Measurements from ENCODE around the gene CHURC1. TPM values are rescaled to one million over a fixed set of nuclear protein-coding genes. Genes with fewer than 3 reads are reported as not detected.

The CHURC1 gene
- total RNA-seq, 1 experiment from 2014 or later, result 48.5 TPM

DNA sequence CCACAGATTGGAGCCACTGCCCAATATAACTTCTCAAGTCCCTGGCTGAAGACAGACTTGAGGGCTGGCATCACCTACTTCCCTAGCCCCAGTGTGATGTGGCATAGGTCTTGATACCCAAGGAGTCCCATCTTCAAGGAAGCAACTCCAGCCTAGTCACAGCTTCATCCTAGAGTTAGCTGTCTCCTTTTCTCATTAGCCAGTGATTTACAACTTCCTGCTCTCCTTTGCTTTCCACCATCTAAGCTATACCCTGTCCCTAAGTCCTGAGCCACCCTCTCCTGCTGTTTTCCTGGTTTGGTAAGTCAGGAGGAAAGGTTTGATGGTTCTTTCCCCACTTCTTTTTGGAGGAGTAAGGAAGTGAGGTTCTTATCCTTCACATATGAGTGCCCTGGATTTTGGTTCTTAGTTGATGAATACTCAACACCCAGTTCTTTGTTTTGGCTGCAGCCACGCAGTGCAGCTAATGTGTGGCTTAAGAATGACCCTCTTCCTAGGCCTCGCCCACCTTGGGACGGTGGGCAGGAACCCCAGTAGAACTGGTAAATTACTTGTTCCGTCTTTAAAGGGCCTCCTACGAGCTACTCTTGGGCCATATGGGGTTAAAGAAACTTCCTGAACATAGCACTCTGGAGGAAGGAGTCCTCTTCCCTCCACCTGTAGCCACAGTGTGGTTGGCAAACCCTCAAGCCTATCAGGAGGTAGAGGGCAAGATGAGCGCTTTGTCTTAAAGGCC lies 32.2 kb downstream of the CHURC1 start:
- Mint-ChIP-seq H3K27me3 (ENCODE audit: unreplicated experiment) (no peaks in the 10 kb centered on the region), H3K27ac (ENCODE audit: unreplicated experiment) (no peak overlapping the region), H3K4me1 (ENCODE audit: low read depth, unreplicated experiment) (peaks cover 23% of the 10 kb centered on the region), H3K4me3 (ENCODE audit: low read depth, unreplicated experiment) (no peak overlapping the region), H3K36me3 (ENCODE audit: insufficient read depth, unreplicated experiment) (peaks cover 29% of the 10 kb centered on the region), H3K9me3 (ENCODE audit: low read depth, unreplicated experiment) (no peaks in the 10 kb centered on the region)
- CTCF ChIA-PET, result no interaction called here
- TF ChIP-seq, protein P1, sequence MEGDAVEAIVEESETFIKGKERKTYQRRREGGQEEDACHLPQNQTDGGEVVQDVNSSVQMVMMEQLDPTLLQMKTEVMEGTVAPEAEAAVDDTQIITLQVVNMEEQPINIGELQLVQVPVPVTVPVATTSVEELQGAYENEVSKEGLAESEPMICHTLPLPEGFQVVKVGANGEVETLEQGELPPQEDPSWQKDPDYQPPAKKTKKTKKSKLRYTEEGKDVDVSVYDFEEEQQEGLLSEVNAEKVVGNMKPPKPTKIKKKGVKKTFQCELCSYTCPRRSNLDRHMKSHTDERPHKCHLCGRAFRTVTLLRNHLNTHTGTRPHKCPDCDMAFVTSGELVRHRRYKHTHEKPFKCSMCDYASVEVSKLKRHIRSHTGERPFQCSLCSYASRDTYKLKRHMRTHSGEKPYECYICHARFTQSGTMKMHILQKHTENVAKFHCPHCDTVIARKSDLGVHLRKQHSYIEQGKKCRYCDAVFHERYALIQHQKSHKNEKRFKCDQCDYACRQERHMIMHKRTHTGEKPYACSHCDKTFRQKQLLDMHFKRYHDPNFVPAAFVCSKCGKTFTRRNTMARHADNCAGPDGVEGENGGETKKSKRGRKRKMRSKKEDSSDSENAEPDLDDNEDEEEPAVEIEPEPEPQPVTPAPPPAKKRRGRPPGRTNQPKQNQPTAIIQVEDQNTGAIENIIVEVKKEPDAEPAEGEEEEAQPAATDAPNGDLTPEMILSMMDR (IDR thresholded peaks at IDR 0.05; ENCODE audit: unreplicated experiment), result no peak
- intact Hi-C loops (cut with micrococcal nuclease; ENCODE audit: unreplicated experiment), result no loop called here
- no peak for DNase-seq
- no TSS peak for BruUV-seq (replicated peaks)

DNA sequence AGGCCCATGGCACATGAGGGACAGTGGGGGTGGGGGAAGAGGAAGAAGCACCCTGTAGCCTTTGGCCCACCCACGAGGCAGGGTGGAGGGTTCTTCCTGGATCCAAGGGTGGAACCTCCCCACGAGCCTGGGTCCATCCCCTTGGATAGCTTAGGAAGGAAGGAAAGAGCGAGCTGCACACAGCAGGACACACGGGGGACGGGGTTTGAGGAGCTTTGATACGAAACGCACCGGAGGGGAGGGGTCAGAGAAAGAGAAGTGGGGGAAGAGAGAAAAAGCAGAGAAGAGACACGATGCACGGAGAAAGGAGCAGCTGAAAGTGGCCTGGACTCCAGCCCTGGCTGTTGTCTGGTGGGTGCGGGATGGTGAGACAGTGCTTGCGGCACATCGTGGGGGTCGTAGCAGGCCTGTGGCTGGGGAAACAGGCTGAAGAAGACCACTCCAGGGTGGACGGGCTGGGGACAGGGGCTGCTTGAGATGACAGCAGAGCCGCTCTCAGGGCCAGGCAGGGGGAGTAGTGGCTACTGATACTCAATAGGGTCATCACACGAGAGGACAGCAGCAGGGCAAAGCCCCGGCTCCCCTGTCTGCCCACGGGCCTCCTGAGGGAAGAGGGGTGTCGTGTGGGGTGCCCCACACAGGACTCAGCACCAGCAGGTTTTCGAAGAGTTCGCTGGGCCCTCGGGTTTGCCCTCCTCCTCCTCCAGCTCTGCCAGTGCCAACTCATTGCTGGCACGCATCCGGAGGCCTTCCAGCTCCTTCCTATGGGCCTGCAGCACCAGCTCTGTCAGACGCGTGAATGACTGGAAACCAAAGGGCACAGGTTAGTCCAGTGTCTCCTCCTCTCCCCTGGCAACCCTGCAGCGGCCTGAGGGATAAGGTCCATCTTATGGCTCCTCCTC lies 33.7 kb downstream of the CHURC1 start:
- Mint-ChIP-seq H3K4me3 (ENCODE audit: low read depth, unreplicated experiment) (no peak overlapping the region), H3K4me1 (ENCODE audit: low read depth, unreplicated experiment) (peaks cover 18% of the 10 kb centered on the region), H3K36me3 (ENCODE audit: insufficient read depth, unreplicated experiment) (peaks cover 14% of the 10 kb centered on the region), H3K9me3 (ENCODE audit: low read depth, unreplicated experiment) (no peaks in the 10 kb centered on the region), H3K27ac (ENCODE audit: unreplicated experiment) (no peak overlapping the region), H3K27me3 (ENCODE audit: unreplicated experiment) (no peaks in the 10 kb centered on the region)
- DNase-seq, result no peak
- CTCF ChIA-PET, result interaction anchor here (0.6 kb wide), 1 partner anchor 14 kb away, joined by 3 read pairs; no protein-coding TSS in a partner anchor
- no TSS peak for BruUV-seq (replicated peaks)
- TF ChIP-seq, protein P1 (IDR thresholded peaks at IDR 0.05; ENCODE audit: unreplicated experiment), result no peak
- intact Hi-C loops (cut with micrococcal nuclease; ENCODE audit: unreplicated experiment), result no loop called here

DNA sequence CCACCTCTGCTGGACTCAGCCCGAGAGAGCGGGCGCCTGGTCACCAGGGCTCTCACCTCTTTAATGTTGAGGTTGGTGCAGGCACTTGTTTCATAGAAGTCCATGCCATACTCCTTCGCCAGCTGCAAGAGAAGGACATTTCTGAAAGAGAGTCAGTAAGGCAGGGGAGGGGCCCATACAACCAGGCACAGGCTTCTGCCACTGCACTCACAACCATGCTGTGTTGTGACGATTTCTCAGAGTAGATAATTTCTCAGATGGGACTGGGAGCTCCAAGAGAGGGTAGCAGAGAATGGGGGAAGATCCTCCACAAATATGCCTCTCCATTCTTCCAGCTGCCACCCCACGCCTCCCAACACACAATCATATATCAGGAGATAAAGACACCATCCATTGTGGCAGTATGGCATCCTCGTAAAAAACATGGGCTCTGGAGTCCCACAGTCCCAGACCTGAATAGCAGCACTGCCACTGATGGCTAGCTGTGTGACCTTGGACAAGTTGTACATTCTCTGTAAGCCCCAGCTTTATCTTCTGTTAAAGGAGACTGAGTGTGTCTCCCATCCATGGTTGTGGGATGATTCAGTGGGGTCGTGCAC lies 34.5 kb downstream of the CHURC1 start:
- DNase-seq, result no peak
- Mint-ChIP-seq H3K36me3 (ENCODE audit: insufficient read depth, unreplicated experiment) (peaks cover 12% of the 10 kb centered on the region), H3K27me3 (ENCODE audit: unreplicated experiment) (no peaks in the 10 kb centered on the region), H3K9me3 (ENCODE audit: low read depth, unreplicated experiment) (no peaks in the 10 kb centered on the region), H3K27ac (ENCODE audit: unreplicated experiment) (no peak overlapping the region), H3K4me1 (ENCODE audit: low read depth, unreplicated experiment) (peaks cover 11% of the 10 kb centered on the region), H3K4me3 (ENCODE audit: low read depth, unreplicated experiment) (no peak overlapping the region)
- intact Hi-C loops (cut with micrococcal nuclease; ENCODE audit: unreplicated experiment), result no loop called here
- no TSS peak for BruUV-seq (replicated peaks)
- CTCF ChIA-PET, result interaction anchor here (0.6 to 0.7 kb wide), 2 partner anchors 15 to 1204 kb away, joined by 3 read pairs; no protein-coding TSS in a partner anchor
- TF ChIP-seq, protein P1 (IDR thresholded peaks at IDR 0.05; ENCODE audit: unreplicated experiment), result no peak

DNA sequence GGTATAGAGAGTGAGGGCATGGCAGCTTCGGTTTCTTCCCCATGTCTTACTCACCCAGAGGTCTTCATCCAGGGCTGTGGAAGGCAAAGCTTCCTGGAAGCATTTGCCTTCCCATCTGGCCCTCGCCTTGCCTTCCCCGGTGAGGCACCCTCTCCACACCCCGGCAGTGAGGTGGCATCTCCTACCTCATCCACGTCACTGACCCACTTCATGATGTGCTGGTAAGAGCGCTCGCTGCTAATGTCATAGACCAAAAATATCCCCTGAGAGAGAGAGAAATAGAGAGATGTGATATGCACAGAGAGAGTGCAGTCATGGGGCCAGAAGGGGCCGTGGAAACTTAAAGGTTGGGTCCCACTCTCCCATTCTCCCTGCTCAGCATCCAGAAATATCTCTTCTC lies 36.6 kb downstream of the CHURC1 start:
- intact Hi-C loops (cut with micrococcal nuclease; ENCODE audit: unreplicated experiment), result no loop called here
- H3K27ac Mint-ChIP-seq (ENCODE audit: unreplicated experiment), result no peak overlapping the region
- H3K27me3 Mint-ChIP-seq (ENCODE audit: unreplicated experiment), result no peaks in the 10 kb centered on the region
- H3K4me1 Mint-ChIP-seq (ENCODE audit: low read depth, unreplicated experiment), result no peaks in the 10 kb centered on the region
- BruUV-seq (replicated peaks), result no TSS peak
- TF ChIP-seq, protein P1 (IDR thresholded peaks at IDR 0.05; ENCODE audit: unreplicated experiment), result no peak
- no peak for DNase-seq
- no peaks in the 10 kb centered on the region for H3K9me3 Mint-ChIP-seq (ENCODE audit: low read depth, unreplicated experiment)
- CTCF ChIA-PET, result no interaction called here
- peaks cover 12% of the 10 kb centered on the region for H3K36me3 Mint-ChIP-seq (ENCODE audit: insufficient read depth, unreplicated experiment)
- H3K4me3 Mint-ChIP-seq (ENCODE audit: low read depth, unreplicated experiment), result no peak overlapping the region
